ENCODE data around the gene DMPK.

DNA sequence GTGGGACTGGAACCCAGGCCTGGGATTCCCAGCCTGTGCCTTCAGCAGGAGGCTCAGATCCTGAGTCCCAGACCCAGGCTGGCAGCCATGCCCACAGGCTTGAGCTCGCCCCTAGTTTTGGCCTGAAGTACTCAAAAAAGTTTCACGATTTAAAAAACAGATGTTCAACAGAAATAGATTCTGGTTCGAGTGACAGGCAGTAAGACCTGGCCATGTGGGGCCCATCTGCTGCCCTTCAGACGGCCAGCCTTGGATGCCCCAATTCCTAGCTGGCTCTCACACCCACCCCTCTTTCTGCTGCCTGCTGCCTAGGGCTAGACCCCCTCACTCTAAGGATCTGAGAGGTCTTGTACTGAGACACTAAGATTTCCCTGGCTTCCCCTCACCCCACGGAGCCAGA is 2.8 kb upstream of the DMPK start:
- TF ChIP-seq, protein P1, sequence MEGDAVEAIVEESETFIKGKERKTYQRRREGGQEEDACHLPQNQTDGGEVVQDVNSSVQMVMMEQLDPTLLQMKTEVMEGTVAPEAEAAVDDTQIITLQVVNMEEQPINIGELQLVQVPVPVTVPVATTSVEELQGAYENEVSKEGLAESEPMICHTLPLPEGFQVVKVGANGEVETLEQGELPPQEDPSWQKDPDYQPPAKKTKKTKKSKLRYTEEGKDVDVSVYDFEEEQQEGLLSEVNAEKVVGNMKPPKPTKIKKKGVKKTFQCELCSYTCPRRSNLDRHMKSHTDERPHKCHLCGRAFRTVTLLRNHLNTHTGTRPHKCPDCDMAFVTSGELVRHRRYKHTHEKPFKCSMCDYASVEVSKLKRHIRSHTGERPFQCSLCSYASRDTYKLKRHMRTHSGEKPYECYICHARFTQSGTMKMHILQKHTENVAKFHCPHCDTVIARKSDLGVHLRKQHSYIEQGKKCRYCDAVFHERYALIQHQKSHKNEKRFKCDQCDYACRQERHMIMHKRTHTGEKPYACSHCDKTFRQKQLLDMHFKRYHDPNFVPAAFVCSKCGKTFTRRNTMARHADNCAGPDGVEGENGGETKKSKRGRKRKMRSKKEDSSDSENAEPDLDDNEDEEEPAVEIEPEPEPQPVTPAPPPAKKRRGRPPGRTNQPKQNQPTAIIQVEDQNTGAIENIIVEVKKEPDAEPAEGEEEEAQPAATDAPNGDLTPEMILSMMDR (IDR thresholded peaks at IDR 0.05) = no peak
- TF ChIP-seq POLR2A (IDR thresholded peaks at IDR 0.05) = no peak

All from body of pancreas (tissue), 4 donors.